ENCODE results near the gene MVB12A.

Gene MVB12A

GRCh38 chr19:17419621-17420474, at the start of gene MVB12A:
TSS of gene MVB12A (plus strand) at chr19:17420047. CDS start at chr19:17420136, 89 bp downstream.
- DNase-seq (ENCODE audit: low spot score): peak; percentile 99

GRCh38 chr19:17376935-17377600, 42.8 kb upstream of the MVB12A start, which contains the start of gene PLVAP:
TSS of gene PLVAP (minus strand) at chr19:17377342. CDS start at chr19:17377288, 54 bp downstream.
- DNase-seq (ENCODE audit: low spot score): no peak

GRCh38 chr19:17378271-17378670, 41.6 kb upstream of the MVB12A start:
- DNase-seq (ENCODE audit: low spot score): no peak

- DNase-seq (ENCODE audit: low spot score): no peak
Observed at GRCh38 chr19:17379221-17379631, 40.6 kb upstream of the MVB12A start.

- no peak for DNase-seq (ENCODE audit: low spot score)
Observed at GRCh38 chr19:17380426-17381138, 39.3 kb upstream of the MVB12A start.

GRCh38 chr19:17385878-17386611, 33.8 kb upstream of the MVB12A start:
- peak; percentile 57 for DNase-seq (ENCODE audit: low spot score)

- DNase-seq (ENCODE audit: low spot score): no peak
Observed at GRCh38 chr19:17389288-17389687, 30.6 kb upstream of the MVB12A start.

GRCh38 chr19:17389957-17390664, 29.7 kb upstream of the MVB12A start:
- DNase-seq (ENCODE audit: low spot score): no peak

GRCh38 chr19:17390665-17391370, 29.0 kb upstream of the MVB12A start:
- DNase-seq (ENCODE audit: low spot score): peak; percentile 95

- DNase-seq (ENCODE audit: low spot score): no peak
Observed at GRCh38 chr19:17391371-17392151, 28.3 kb upstream of the MVB12A start.

GRCh38 chr19:17393002-17393401, 26.8 kb upstream of the MVB12A start:
- no peak for DNase-seq (ENCODE audit: low spot score)

- DNase-seq (ENCODE audit: low spot score): no peak
Observed at GRCh38 chr19:17393914-17394313, 25.9 kb upstream of the MVB12A start, which contains the start of gene CCDC194. TSS of gene CCDC194 (minus strand) at chr19:17394196. CDS start at chr19:17394158, 38 bp downstream.

- no peak for DNase-seq (ENCODE audit: low spot score)
Observed at GRCh38 chr19:17394891-17395415, 24.9 kb upstream of the MVB12A start.

GRCh38 chr19:17398902-17399527, 20.8 kb upstream of the MVB12A start:
- DNase-seq (ENCODE audit: low spot score): no peak

GRCh38 chr19:17401628-17402027, 18.2 kb upstream of the MVB12A start:
- no peak for DNase-seq (ENCODE audit: low spot score)

- peak; percentile 91 for DNase-seq (ENCODE audit: low spot score)
Observed at GRCh38 chr19:17402982-17403855, 16.6 kb upstream of the MVB12A start.

- no peak for DNase-seq (ENCODE audit: low spot score)
Observed at GRCh38 chr19:17404015-17404414, 15.8 kb upstream of the MVB12A start.

All from COLO829 (cell line).